ENCODE data around the gene GALNT16.
A peak's percentile ranks its signal among the peaks of the same experiment; 100 is the strongest.
"Not testable (repeated sequence)": the region's sequence is repeated elsewhere in the genome, so short reads cannot be mapped to it uniquely, and the experiment has no call there.

GALNT16 gene

GRCh38 chr14:69260861-69261564 is 1.1 kb downstream of the GALNT16 start:
- peak; percentile 5 for DNase-seq

- no peak for DNase-seq
These were observed 1.9 kb downstream of the GALNT16 start for GRCh38 chr14:69261761-69262331.

- DNase-seq = no peak
These were observed 2.6 kb downstream of the GALNT16 start for GRCh38 chr14:69262516-69262915.

GRCh38 chr14:69263364-69263763 is 3.4 kb downstream of the GALNT16 start:
- DNase-seq = no peak

GRCh38 chr14:69263771-69264170 is 3.8 kb downstream of the GALNT16 start:
- DNase-seq = no peak

GRCh38 chr14:69266572-69267345 is 6.8 kb downstream of the GALNT16 start:
- no peak for DNase-seq

GRCh38 chr14:69267492-69267891 is 7.5 kb downstream of the GALNT16 start:
- DNase-seq = no peak

GRCh38 chr14:69268223-69268622 is 8.3 kb downstream of the GALNT16 start:
- no peak for DNase-seq

GRCh38 chr14:69268763-69269162 is 8.8 kb downstream of the GALNT16 start:
- no peak for DNase-seq

GRCh38 chr14:69269381-69269780 is 9.4 kb downstream of the GALNT16 start:
- no peak for DNase-seq

- no peak for DNase-seq
These were observed 10.1 kb downstream of the GALNT16 start for GRCh38 chr14:69270097-69270496.

GRCh38 chr14:69270795-69271708 is 11.1 kb downstream of the GALNT16 start:
- DNase-seq = no peak

GRCh38 chr14:69274321-69274720 is 14.4 kb downstream of the GALNT16 start:
- DNase-seq = no peak

- DNase-seq = no peak
These were observed 15.4 kb downstream of the GALNT16 start for GRCh38 chr14:69275331-69275730.

- not testable (repeated sequence) for DNase-seq
These were observed 17.4 kb downstream of the GALNT16 start for GRCh38 chr14:69277356-69277755.

GRCh38 chr14:69280746-69281291 is 20.9 kb downstream of the GALNT16 start:
- no peak for DNase-seq

- DNase-seq = no peak
These were observed 21.7 kb downstream of the GALNT16 start for GRCh38 chr14:69281450-69282169.

- DNase-seq = no peak
These were observed 22.5 kb downstream of the GALNT16 start for GRCh38 chr14:69282448-69282847.

GRCh38 chr14:69284170-69284569 is 24.2 kb downstream of the GALNT16 start:
- DNase-seq = no peak

- DNase-seq = no peak
These were observed 25.8 kb downstream of the GALNT16 start for GRCh38 chr14:69285661-69286255.
